A673 (cell line): Measurements from ENCODE around the gene CLDN7. TPM values are rescaled to one million over a fixed set of nuclear protein-coding genes. Genes with fewer than 3 reads are reported as not detected.
A peak's percentile ranks its signal among the peaks of the same experiment; 100 is the strongest.

Source experiments
- BruUV-seq: library from RNA; stranded (reverse); fragments of 400-500 nt; replicated peaks from 2 replicates; lab custom pipeline; 2021; lab: Mats Ljungman, UMichigan
- CTCF ChIA-PET: fragments of 300-600 bp; sonication (Branson Sonifier 250); formaldehyde crosslinking; loops from one replicate; lab custom pipeline; 2022; ENCODE audit warnings: antibody characterized with exemption; lab: Charles Lee
- POLR2A ChIA-PET: fragments of 300-600 bp; sonication (Branson Sonifier 250); formaldehyde crosslinking; loops from one replicate; lab custom pipeline; 2022; ENCODE audit warnings: antibody characterized with exemption; ENCODE audit not compliant: low non-redundant PET; lab: Charles Lee
- DNase-seq: peaks from one replicate; pipeline ENCODE4 v3.0.0-alpha.2; 2015; ENCODE audit warnings: low spot score
- H3K27ac ChIP-seq: fragments of 200-600 bp; sonication (generic); 2 replicates; pipeline ENCODE4 v1.5.1; 2016; ENCODE audit warnings: mixed run types, low read depth, mild to moderate bottlenecking, mixed read lengths, antibody characterized with exemption, low read length; ENCODE audit not compliant: poor library complexity, severe bottlenecking
- H3K27me3 ChIP-seq: fragments of 200-600 bp; sonication (generic); replicated peaks from 2 replicates; pipeline ENCODE4 v1.6.1; 2017; ENCODE audit warnings: mixed run types, low read depth, mild to moderate bottlenecking, mixed read lengths, antibody characterized with exemption, low read length; ENCODE audit not compliant: insufficient read depth, poor library complexity
- H3K36me3 ChIP-seq: fragments of 200-600 bp; sonication (generic); 2 replicates; pipeline ENCODE4 v1.6.1; 2016; ENCODE audit warnings: mixed run types, mild to moderate bottlenecking, mixed read lengths, antibody characterized with exemption, low read length; ENCODE audit not compliant: insufficient read depth, poor library complexity, severe bottlenecking
- H3K4me1 ChIP-seq: fragments of 200-600 bp; sonication (generic); 2 replicates; pipeline ENCODE4 v1.6.1; 2017; ENCODE audit warnings: mixed run types, mild to moderate bottlenecking, mixed read lengths, antibody characterized with exemption, low read length; ENCODE audit not compliant: insufficient read depth, poor library complexity, severe bottlenecking
- H3K4me3 ChIP-seq: fragments of 200-600 bp; sonication (generic); 2 replicates; pipeline ENCODE4 v1.5.1; 2016; ENCODE audit warnings: low read depth, mixed run types, mild to moderate bottlenecking, mixed read lengths, low read length; ENCODE audit not compliant: poor library complexity, severe bottlenecking
- H3K9me3 ChIP-seq: fragments of 200-600 bp; sonication (generic); 2 replicates; pipeline ENCODE4 v1.6.1; 2016; ENCODE audit warnings: mixed run types, low read depth, mild to moderate bottlenecking, mixed read lengths, antibody characterized with exemption, low read length; ENCODE audit not compliant: poor library complexity, severe bottlenecking
- EZH2 ChIP-seq: fragments of 200-600 bp; sonication (generic); IDR thresholded peaks from 2 replicates; pipeline ENCODE4 v1.6.1; 2017; ENCODE audit warnings: borderline replicate concordance, low read depth, mild to moderate bottlenecking, mixed read lengths, antibody characterized with exemption, low read length; ENCODE audit not compliant: poor library complexity, severe bottlenecking
- intact Hi-C: fragments of 100-400 bp; cut with micrococcal nuclease; formaldehyde crosslinking; loops from one replicate; pipeline ENCODE4 v1.10.0; 2022; ENCODE audit not compliant: unreplicated experiment
- total RNA-seq: library from RNA; stranded (reverse); gene quantifications from 2 replicates; pipeline ENCODE4 v1.2.3, GENCODE V29; 2021
- TF ChIP-seq, protein P1 (sequence below): fragments of 300-800, 200-600 bp; sonication (generic); conservative IDR thresholded peaks from 2 replicates; pipeline ENCODE4 v1.5.1; 2017; ENCODE audit warnings: low read depth, mild to moderate bottlenecking, antibody characterized with exemption, low read length, moderate library complexity, mixed read lengths

CLDN7 gene
- total RNA-seq, 1 experiment from 2014 or later: not detected

DNA sequence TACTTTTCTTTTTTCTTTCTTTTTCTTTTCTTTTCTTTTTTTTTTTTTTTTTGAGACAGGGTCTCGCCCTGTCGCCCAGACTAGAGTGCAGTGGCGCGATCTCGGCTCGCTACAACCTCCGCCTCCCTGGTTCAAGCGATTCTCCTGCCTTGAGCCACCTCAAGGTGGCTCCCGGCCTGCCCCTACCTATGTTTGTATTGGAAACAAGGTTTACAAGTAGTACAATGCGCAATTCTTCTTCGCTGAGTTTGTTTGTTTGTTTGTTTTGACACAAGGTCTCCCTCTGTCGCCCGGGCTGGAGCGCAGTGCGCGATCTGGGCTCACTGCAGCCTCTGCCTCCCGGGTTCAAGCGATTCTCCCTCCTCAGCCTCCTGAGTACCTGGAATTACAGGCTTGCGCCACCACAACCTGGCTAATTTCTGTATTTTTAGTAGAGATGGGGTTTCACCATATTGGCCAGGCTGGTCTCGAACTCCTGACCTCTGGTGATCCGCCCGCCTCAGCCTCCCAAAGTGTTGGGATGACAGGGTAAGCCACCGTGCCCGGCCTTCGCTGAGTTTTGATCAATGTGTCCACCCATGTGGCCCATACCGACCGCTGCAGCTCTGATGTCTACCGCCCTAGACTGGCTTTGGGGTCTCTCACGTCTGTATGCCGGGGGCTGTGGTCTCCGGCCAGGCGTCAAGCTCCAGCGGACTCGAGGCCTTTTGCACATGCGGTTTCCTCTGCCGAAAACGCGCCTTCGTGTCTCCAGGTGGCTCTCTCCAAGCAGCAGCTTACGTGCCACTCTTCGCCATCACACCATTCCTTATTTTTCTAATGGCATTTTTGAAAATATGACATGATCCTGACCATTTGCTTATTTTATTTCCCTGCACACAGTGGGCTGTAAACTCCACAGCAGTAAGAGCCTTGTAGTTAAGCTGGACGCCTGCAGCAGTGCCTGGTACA lies 33.2 kb upstream of the CLDN7 start:
- intact Hi-C loops: loop anchor here (1.0 to 5.0 kb wide), 3 partner anchors 14 to 249 kb away; partner anchors contain the start of gene SLC2A4
- Histone ChIP-seq H3K36me3 (no peaks in the 10 kb centered on the region), H3K27me3 (no peaks in the 10 kb centered on the region), H3K9me3 (no peaks in the 10 kb centered on the region), H3K4me3 (peak overlapping the region; percentile 24), H3K27ac (no peak overlapping the region), H3K4me1 (peaks cover 22% of the 10 kb centered on the region)
- ChIA-PET CTCF (interaction anchor here (0.8 to 2.0 kb wide), 5 partner anchors 11 to 250 kb away, joined by 3 to 30 read pairs (median 12); partner anchors contain the start of genes NEURL4 and SLC2A4), POLR2A (no interaction called here)
- no peak for DNase-seq
- no TSS peak for BruUV-seq
- TF ChIP-seq, protein P1, sequence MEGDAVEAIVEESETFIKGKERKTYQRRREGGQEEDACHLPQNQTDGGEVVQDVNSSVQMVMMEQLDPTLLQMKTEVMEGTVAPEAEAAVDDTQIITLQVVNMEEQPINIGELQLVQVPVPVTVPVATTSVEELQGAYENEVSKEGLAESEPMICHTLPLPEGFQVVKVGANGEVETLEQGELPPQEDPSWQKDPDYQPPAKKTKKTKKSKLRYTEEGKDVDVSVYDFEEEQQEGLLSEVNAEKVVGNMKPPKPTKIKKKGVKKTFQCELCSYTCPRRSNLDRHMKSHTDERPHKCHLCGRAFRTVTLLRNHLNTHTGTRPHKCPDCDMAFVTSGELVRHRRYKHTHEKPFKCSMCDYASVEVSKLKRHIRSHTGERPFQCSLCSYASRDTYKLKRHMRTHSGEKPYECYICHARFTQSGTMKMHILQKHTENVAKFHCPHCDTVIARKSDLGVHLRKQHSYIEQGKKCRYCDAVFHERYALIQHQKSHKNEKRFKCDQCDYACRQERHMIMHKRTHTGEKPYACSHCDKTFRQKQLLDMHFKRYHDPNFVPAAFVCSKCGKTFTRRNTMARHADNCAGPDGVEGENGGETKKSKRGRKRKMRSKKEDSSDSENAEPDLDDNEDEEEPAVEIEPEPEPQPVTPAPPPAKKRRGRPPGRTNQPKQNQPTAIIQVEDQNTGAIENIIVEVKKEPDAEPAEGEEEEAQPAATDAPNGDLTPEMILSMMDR: no peak
- no peak for TF ChIP-seq EZH2

DNA sequence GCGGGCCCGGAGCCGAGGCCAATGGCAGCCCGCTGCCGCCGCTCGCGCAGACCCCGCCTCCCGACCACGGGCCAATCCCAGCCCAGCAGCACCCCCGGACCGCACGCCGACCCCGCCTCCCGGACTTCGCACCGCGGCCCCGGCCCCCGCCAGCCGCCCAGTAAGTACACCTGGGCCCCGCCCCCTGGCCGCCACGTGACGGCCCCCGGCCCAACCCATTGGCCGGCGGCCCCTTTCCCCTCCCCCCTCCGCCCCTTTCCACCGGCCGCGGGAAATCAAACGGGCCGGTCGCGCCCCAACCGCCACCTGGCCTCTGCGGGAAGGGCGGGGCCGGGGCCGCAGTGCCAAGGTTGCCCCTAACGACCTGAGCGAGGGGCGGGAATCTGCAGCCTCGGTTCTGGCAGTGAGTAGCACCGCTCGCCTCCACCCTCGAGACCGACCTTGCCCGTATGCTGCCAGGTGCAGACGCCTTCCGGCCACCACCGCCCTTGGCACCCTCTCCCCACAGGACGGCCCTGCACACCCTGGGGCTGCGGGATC lies 32.4 kb upstream of the CLDN7 start, which contains the start of gene YBX2:
TSS of gene YBX2 (minus strand) at position 26 of the 540 bp plus-strand sequence. CDS start 139 bp downstream, outside the sequence.
- Histone ChIP-seq H3K9me3 (no peaks in the 10 kb centered on the region), H3K36me3 (no peaks in the 10 kb centered on the region), H3K4me1 (peaks cover 22% of the 10 kb centered on the region), H3K27me3 (no peaks in the 10 kb centered on the region), H3K27ac (no peak within 1 kb of the TSS), H3K4me3 (peak within 1 kb of the TSS; percentile 30)
- TF ChIP-seq, protein P1: no peak
- no peak for TF ChIP-seq EZH2
- BruUV-seq: no TSS peak
- intact Hi-C loops: loop anchor here (5.0 kb wide), 1 partner anchor 53 kb away; no protein-coding TSS in a partner anchor
- DNase-seq: peak; percentile 84
- CTCF ChIA-PET: no interaction called here
- POLR2A ChIA-PET: no interaction called here

DNA sequence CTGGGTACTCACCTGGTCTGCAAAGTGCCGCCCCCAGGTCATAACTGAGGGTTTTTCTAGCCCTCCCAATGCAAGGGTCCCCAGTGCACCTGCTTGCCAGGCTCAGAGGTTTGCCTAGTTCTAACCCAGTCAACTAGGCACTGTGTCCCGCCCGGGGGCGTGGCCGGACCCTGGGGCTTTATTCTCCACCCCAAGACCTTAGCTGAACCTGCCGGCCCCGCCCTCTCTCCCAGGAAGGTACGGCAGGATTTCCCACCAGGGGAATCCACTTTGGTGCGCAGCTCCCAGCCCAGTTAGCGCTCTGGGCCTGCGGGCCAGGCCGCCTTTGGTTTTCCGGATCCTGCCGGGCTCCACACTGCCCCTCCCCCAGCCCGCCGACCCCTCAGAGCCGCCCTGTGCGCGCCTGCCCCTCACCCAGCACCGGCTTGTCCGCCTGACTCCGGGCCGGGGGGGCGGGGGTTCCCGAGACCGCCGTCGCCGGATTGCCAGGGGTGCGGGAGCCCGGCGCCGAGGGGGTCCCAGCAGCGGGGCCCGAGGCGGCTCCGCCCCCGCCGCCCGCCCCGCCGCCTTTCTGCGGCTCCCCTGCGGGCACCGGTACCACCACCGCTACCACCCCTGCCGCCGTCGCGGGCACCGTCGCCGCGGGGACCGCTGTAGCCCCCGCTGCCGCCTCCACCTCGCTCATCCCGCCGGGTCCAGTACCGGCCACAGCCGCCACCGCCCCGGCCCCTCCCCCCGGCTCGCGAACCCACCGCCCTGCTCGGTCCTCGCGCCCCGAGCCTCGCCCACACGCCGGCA lies 31.7 kb upstream of the CLDN7 start:
- ChIA-PET CTCF (no interaction called here), POLR2A (no interaction called here)
- H3K4me3 ChIP-seq: peak overlapping the region; percentile 30
- no peak for DNase-seq
- H3K36me3 ChIP-seq: no peaks in the 10 kb centered on the region
- TF ChIP-seq EZH2: no peak
- TF ChIP-seq, protein P1: no peak
- no peak overlapping the region for H3K27ac ChIP-seq
- H3K27me3 ChIP-seq: no peaks in the 10 kb centered on the region
- BruUV-seq: no TSS peak
- no peaks in the 10 kb centered on the region for H3K9me3 ChIP-seq
- H3K4me1 ChIP-seq: peaks cover 22% of the 10 kb centered on the region
- intact Hi-C loops: no loop called here
